ENCODE results near the gene TYW1B. TPM values are rescaled to one million over a fixed set of nuclear protein-coding genes. Genes with fewer than 3 reads are reported as not detected.
"Not testable (repeated sequence)": the region's sequence is repeated elsewhere in the genome, so short reads cannot be mapped to it uniquely, and the experiment has no call there.

TYW1B gene
- total and polyA plus RNA-seq, 2 experiments from 2014 or later = 1.7 to 1.9 TPM

DNA sequence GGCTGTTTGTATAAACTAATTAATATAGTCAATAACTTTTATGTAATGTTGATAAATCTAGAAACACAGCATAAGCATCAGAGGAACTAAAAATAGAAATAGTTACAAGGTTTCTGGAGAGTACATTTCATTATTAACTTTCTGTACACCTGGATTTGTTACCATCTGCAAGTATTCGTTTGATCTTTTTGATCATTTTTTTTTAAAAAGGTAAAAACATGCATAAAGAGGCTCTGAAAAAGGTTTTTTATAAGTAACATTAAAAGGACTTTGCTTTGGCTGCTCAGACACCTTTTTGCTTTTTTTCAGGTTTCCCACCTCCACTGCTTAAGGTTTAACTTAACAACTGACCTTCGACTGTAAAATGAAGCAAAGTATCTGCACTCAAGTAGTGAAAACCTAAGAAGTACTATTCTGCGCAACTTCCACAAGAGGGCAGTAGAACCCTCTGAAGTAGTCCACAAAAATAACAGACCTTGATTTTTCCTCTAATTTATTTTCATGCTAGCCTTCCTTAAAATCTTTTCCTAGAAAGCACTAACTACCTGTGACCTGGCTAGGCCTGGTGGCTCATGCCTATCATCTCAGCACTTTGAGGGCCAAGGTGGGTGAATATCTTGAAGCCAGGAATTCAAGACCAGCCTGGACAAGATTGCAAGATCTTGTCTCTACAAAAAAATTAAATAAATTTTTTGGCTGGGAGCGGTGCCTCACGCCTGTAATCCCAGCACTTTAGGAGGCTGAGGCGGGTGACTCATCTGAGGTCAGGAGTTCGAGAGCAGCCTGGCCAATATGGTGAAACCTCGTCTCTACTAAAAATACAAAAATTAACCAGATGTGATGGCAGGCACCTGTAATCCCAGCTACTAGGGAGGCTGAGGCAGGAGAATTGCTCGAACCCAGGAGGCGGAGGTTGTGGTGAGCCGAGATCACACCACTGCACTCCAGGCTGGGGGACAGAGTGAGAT is 4.0 kb downstream of the TYW1B start:
- WGBS (ENCODE audit: low lambda C conversion rate, missing lambda C conversion rate) = 69% methylated on average over 10 of the region's 11 CpGs
- TF ChIP-seq CTCF (IDR thresholded peaks at IDR 0.05; ENCODE audit: poor library complexity) = peak; percentile 51
- H3K36me3 ChIP-seq (replicated peaks; ENCODE audit: insufficient read depth, low read depth); H3K4me3 ChIP-seq; DNase-seq (ENCODE audit: low spot score); H3K9me3 ChIP-seq (ENCODE audit: low read depth); H4K20me1 ChIP-seq (ENCODE audit: insufficient read depth, poor library complexity, severe bottlenecking); H3K4me2 ChIP-seq; H3K9me2 ChIP-seq (replicated peaks; ENCODE audit: insufficient read depth); H3K4me1 ChIP-seq (ENCODE audit: insufficient read depth); H2AFZ ChIP-seq; H3K27me3 ChIP-seq; H3K27ac ChIP-seq; H3K79me2 ChIP-seq: not testable (repeated sequence)

DNA sequence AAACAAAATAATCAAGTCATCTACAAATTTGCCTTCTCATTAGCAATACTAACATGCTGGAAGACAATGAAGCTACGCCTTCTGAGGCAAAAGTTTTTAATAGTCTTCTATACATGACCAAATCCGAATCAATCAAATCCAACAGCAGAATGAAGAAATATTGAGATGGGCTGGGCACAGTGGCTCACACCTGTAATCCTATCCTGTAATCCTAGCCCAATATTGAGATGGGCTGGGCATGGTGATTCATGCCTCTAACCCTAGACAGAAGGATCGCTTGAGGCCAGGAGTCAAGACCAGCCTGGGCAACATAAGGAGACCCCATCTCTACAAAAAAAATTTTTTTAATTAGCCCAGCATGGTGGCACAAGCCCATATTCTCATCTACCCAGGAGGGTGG is 5.5 kb downstream of the TYW1B start:
- not testable (repeated sequence) for H2AFZ ChIP-seq; H3K79me2 ChIP-seq; H3K27me3 ChIP-seq; H3K4me2 ChIP-seq; H3K4me3 ChIP-seq; H3K9me2 ChIP-seq (replicated peaks; ENCODE audit: insufficient read depth); H4K20me1 ChIP-seq (ENCODE audit: insufficient read depth, poor library complexity, severe bottlenecking); H3K36me3 ChIP-seq (replicated peaks; ENCODE audit: insufficient read depth, low read depth); DNase-seq (ENCODE audit: low spot score); H3K27ac ChIP-seq; H3K4me1 ChIP-seq (ENCODE audit: insufficient read depth); H3K9me3 ChIP-seq (ENCODE audit: low read depth)
- WGBS (ENCODE audit: low lambda C conversion rate, missing lambda C conversion rate) = 88% methylated on average over 3 of the region's 3 CpGs

GRCh38 chr7:72818663-72819361 is 9.2 kb downstream of the TYW1B start:
- not testable (repeated sequence) for H3K36me3 ChIP-seq (replicated peaks; ENCODE audit: insufficient read depth, low read depth); H3K4me3 ChIP-seq; H2AFZ ChIP-seq; H3K9me3 ChIP-seq (ENCODE audit: low read depth); H3K4me1 ChIP-seq (ENCODE audit: insufficient read depth); H3K79me2 ChIP-seq; H3K4me2 ChIP-seq; H4K20me1 ChIP-seq (ENCODE audit: insufficient read depth, poor library complexity, severe bottlenecking); DNase-seq (ENCODE audit: low spot score); H3K9me2 ChIP-seq (replicated peaks; ENCODE audit: insufficient read depth); H3K27me3 ChIP-seq; H3K27ac ChIP-seq
- WGBS (ENCODE audit: low lambda C conversion rate, missing lambda C conversion rate) = 97% methylated on average over 10 of the region's 10 CpGs

DNA sequence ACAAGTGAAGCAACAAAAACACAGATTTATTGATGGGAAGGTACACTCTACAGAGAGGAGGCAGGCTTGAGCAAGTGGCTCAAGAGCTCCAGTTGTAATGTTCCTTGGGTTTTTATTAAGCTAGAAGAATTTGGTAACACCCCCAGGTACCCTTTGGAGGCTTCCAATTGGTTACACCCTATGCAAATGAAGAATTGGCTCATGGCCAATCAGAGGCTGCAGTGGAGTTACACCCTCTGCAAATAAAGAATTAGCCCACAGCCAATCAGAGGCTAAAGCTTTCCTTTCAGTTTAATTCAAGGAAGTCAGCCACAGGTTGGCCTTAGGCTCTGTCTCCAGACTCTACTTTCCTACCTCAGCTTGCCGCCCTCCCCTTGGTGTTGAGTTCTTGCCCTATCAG is 10.3 kb downstream of the TYW1B start:
- not testable (repeated sequence) for H3K79me2 ChIP-seq; H2AFZ ChIP-seq; H3K4me1 ChIP-seq (ENCODE audit: insufficient read depth); H3K27ac ChIP-seq; H3K36me3 ChIP-seq (replicated peaks; ENCODE audit: insufficient read depth, low read depth); DNase-seq (ENCODE audit: low spot score); H3K4me3 ChIP-seq; H3K9me2 ChIP-seq (replicated peaks; ENCODE audit: insufficient read depth); H3K9me3 ChIP-seq (ENCODE audit: low read depth); H3K27me3 ChIP-seq; H3K4me2 ChIP-seq; H4K20me1 ChIP-seq (ENCODE audit: insufficient read depth, poor library complexity, severe bottlenecking)
- 100% methylated on average over 1 of the region's 1 CpG for WGBS (ENCODE audit: low lambda C conversion rate, missing lambda C conversion rate)

DNA sequence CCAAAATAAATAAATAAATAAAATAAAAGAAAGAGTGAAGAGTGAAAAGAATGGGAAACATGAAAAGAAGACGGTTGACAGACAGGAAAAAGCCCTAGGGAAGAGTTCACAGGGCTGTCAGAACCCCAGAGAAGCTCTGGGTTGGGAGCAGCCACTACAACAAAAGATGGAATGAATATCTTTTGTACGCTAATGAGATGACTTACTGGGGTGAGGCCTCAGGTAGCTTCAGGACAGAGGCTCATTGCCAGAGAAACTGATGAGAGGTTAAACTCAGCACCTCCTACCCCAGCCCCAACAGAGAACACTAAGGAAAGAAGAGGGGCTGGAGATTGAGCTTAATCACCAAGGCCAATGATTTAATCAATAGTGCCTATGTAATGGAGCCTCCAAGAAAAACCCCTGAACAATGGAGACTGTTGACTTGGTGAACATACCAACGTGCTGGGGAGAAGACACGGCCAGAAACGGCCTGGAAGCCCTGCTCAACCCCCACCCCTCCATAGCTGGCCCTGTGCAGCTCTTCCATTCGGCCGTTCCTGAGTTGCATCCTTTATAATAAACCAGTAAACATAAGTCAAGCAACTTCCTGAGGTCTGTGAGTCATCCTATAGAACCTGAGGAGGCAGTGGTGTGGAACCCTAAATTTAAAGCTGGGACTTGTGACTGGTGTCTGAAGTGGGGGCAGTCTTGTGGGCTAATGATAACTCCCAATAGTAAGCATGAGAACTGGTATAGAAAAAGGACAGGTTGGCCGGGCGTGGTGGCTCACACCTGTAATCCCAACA is 11.4 kb downstream of the TYW1B start:
- H3K36me3 ChIP-seq (replicated peaks; ENCODE audit: insufficient read depth, low read depth); H3K27ac ChIP-seq; H3K27me3 ChIP-seq; H4K20me1 ChIP-seq (ENCODE audit: insufficient read depth, poor library complexity, severe bottlenecking); DNase-seq (ENCODE audit: low spot score); H3K9me3 ChIP-seq (ENCODE audit: low read depth); H3K9me2 ChIP-seq (replicated peaks; ENCODE audit: insufficient read depth); H3K4me2 ChIP-seq; H2AFZ ChIP-seq; H3K4me1 ChIP-seq (ENCODE audit: insufficient read depth); H3K4me3 ChIP-seq; H3K79me2 ChIP-seq: not testable (repeated sequence)
- WGBS (ENCODE audit: low lambda C conversion rate, missing lambda C conversion rate) = 82% methylated on average over 9 of the region's 9 CpGs

DNA sequence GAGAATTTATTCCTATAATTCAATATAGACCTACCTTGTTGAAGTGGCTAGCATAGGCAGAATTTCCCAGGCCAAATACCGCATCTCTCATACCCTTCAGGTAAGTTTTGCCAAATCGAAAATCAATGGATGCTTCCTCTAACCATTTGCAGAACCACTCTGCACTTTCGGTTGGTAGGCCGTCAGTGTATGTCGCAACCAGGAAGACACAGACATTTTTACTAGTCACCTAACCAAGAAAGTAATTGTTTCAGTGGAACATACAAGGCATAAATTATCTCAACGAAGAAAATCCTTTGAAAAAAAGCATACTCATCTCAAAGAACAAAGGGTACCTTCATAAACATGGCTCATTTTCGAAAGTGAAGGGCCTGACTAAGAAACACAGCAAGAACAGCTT is 17.6 kb downstream of the TYW1B start:
- WGBS (ENCODE audit: low lambda C conversion rate, missing lambda C conversion rate) = 91% methylated on average over 7 of the region's 7 CpGs

GRCh38 chr7:72808511-72808910 is 19.5 kb downstream of the TYW1B start:
- not testable (repeated sequence) for H3K9me2 ChIP-seq (replicated peaks; ENCODE audit: insufficient read depth); H3K79me2 ChIP-seq; H3K4me3 ChIP-seq; H2AFZ ChIP-seq; H4K20me1 ChIP-seq (ENCODE audit: insufficient read depth, poor library complexity, severe bottlenecking); H3K27ac ChIP-seq; H3K36me3 ChIP-seq (replicated peaks; ENCODE audit: insufficient read depth, low read depth); DNase-seq (ENCODE audit: low spot score); H3K4me1 ChIP-seq (ENCODE audit: insufficient read depth); H3K4me2 ChIP-seq; H3K9me3 ChIP-seq (ENCODE audit: low read depth); H3K27me3 ChIP-seq
- WGBS (ENCODE audit: low lambda C conversion rate, missing lambda C conversion rate) = 99% methylated on average over 13 of the region's 13 CpGs

More for the DNA sequence above, 17.6 kb downstream of the TYW1B start:
- not testable (repeated sequence) for H3K79me2 ChIP-seq; H3K36me3 ChIP-seq (replicated peaks; ENCODE audit: insufficient read depth, low read depth); H3K27ac ChIP-seq; DNase-seq (ENCODE audit: low spot score); H3K4me2 ChIP-seq; H4K20me1 ChIP-seq (ENCODE audit: insufficient read depth, poor library complexity, severe bottlenecking); H2AFZ ChIP-seq; H3K27me3 ChIP-seq; H3K4me1 ChIP-seq (ENCODE audit: insufficient read depth); H3K4me3 ChIP-seq; H3K9me3 ChIP-seq (ENCODE audit: low read depth); H3K9me2 ChIP-seq (replicated peaks; ENCODE audit: insufficient read depth)

All from hepatocyte (in vitro differentiated cells).